ENCODE data around the gene NFATC1. TPM values are rescaled to one million over a fixed set of nuclear protein-coding genes. Genes with fewer than 3 reads are reported as not detected.

NFATC1 gene
- polyA plus RNA-seq, 2 of the 4 experiments (the other 2 are of a cell fraction) = 0.52 to 1.7 TPM

DNA sequence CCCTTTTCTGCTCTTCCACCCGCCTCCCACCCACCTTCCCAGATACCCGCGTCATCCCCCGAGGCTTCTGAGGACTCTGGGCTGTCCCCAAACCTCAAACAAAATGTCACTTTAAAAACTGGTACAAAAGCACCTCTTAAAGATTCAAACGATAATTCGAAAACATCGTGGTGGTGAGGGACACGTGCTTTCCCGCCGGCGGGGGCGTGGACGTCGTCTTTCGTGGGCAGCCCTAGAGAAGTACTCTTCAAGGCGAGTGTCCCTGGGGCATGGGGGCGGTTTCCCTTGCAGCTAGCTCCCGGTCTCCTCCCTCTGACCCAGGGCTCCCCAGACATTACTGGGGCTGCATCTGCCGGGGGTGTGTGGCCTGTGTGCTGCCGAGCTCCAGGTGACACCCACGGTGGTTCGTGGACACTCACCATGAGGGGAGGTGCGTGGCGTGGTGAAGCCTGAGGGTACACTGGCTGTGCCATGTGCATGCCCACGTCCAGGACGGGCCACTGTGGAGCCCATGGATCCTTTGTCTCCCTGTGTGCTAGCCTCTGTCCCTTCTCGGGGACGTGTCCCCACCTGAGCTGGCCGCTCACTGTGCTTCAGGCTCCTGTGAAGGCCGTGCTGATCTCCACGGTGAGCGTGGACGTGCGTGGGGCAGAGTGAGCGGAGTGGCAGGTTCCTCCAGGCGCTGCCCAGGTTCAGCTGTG is 117.8 kb downstream of the NFATC1 start:
- Histone ChIP-seq H3K27ac (no peak overlapping the region), H3K9me3 (no peaks in the 10 kb centered on the region), H3K4me2 (no peak overlapping the region), H3K4me1 (no peaks in the 10 kb centered on the region), H3K4me3 (no peak overlapping the region)
- CTCF ChIA-PET = no interaction called here
- TF ChIP-seq, protein P1, sequence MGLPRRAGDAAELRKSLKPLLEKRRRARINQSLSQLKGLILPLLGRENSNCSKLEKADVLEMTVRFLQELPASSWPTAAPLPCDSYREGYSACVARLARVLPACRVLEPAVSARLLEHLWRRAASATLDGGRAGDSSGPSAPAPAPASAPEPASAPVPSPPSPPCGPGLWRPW (IDR thresholded peaks at IDR 0.05) = no peak
- TF ChIP-seq EHF (CRISPR knock-in tag; IDR thresholded peaks at IDR 0.05) (no peak), CEBPB (IDR thresholded peaks at IDR 0.05) (no peak), ZC3H11A (IDR thresholded peaks at IDR 0.05) (no peak), HDAC2 (IDR thresholded peaks at IDR 0.05) (no peak)
- TF ChIP-seq, protein P2, sequence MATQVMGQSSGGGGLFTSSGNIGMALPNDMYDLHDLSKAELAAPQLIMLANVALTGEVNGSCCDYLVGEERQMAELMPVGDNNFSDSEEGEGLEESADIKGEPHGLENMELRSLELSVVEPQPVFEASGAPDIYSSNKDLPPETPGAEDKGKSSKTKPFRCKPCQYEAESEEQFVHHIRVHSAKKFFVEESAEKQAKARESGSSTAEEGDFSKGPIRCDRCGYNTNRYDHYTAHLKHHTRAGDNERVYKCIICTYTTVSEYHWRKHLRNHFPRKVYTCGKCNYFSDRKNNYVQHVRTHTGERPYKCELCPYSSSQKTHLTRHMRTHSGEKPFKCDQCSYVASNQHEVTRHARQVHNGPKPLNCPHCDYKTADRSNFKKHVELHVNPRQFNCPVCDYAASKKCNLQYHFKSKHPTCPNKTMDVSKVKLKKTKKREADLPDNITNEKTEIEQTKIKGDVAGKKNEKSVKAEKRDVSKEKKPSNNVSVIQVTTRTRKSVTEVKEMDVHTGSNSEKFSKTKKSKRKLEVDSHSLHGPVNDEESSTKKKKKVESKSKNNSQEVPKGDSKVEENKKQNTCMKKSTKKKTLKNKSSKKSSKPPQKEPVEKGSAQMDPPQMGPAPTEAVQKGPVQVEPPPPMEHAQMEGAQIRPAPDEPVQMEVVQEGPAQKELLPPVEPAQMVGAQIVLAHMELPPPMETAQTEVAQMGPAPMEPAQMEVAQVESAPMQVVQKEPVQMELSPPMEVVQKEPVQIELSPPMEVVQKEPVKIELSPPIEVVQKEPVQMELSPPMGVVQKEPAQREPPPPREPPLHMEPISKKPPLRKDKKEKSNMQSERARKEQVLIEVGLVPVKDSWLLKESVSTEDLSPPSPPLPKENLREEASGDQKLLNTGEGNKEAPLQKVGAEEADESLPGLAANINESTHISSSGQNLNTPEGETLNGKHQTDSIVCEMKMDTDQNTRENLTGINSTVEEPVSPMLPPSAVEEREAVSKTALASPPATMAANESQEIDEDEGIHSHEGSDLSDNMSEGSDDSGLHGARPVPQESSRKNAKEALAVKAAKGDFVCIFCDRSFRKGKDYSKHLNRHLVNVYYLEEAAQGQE (IDR thresholded peaks at IDR 0.05) = no peak
- TF ChIP-seq, protein P3, sequence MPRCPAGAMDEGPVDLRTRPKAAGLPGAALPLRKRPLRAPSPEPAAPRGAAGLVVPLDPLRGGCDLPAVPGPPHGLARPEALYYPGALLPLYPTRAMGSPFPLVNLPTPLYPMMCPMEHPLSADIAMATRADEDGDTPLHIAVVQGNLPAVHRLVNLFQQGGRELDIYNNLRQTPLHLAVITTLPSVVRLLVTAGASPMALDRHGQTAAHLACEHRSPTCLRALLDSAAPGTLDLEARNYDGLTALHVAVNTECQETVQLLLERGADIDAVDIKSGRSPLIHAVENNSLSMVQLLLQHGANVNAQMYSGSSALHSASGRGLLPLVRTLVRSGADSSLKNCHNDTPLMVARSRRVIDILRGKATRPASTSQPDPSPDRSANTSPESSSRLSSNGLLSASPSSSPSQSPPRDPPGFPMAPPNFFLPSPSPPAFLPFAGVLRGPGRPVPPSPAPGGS (IDR thresholded peaks at IDR 0.05) = no peak
- no peak for ATAC-seq
- 78% methylated on average over 22 of the region's 36 CpGs for WGBS (ENCODE audit: missing lambda C conversion rate)
- DNase-seq (ENCODE audit: low read depth in 1 of 2, low spot score in 1 of 2) = no peak
- POLR2A ChIA-PET = no interaction called here
- FAIRE-seq = no peak

DNA sequence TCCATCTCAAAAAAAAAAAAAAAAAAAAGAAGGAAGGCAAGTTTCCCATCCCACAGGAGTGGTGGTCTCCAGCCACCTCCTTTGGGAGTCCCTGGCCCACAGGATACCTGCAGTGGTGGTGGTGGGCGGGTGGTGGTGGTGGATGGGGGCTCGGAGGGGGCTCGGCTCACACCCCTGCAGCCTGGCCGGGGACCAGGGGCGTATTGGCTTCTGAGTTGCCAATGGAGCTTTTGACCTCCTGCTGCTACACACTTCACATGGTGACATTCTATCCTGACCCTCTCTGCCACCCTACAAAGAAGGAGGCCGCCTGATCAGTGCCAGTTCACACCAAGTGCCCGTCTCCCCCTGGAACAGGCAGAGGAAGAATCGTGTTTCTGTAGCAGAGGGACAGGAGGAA is 119.6 kb downstream of the NFATC1 start:
- DNase-seq (ENCODE audit: low read depth in 1 of 2, low spot score in 1 of 2) (no peak), FAIRE-seq (no peak), ATAC-seq (no peak)
- ChIA-PET POLR2A (no interaction called here), CTCF (no interaction called here)
- no peaks in the 10 kb centered on the region for H3K9me3 ChIP-seq
- no peaks in the 10 kb centered on the region for H3K4me1 ChIP-seq
- no peak overlapping the region for H3K4me2 ChIP-seq
- WGBS (ENCODE audit: missing lambda C conversion rate) = 40% methylated on average over 4 of the region's 8 CpGs
- TF ChIP-seq, protein P4, sequence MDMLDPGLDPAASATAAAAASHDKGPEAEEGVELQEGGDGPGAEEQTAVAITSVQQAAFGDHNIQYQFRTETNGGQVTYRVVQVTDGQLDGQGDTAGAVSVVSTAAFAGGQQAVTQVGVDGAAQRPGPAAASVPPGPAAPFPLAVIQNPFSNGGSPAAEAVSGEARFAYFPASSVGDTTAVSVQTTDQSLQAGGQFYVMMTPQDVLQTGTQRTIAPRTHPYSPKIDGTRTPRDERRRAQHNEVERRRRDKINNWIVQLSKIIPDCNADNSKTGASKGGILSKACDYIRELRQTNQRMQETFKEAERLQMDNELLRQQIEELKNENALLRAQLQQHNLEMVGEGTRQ (IDR thresholded peaks at IDR 0.05) = no peak
- no peak overlapping the region for H3K27ac ChIP-seq
- no peak overlapping the region for H3K4me3 ChIP-seq

DNA sequence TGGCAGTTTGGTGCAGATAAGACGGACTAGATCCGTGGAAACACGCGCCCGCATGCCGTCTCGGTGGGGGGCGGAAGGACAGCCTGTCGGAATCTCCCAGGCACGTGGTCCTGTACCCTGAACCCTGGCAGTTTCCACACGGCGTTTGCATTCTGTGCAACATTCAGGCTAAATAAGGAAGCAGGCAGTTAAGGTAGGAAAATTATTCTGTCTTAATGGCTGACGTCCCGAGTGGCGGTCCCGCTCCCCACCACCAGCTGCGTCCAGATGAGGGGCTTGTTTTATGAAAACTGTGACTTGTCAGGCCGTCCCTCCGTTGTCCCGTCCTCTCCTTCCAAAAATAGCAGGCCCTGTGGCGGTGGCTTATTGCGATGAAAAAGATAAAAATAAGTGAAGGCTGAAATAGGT is 120.2 kb downstream of the NFATC1 start:
- Histone ChIP-seq H3K9me3 (no peaks in the 10 kb centered on the region), H3K4me1 (no peaks in the 10 kb centered on the region), H3K4me2 (no peak overlapping the region), H3K4me3 (no peak overlapping the region), H3K27ac (no peak overlapping the region)
- FAIRE-seq (no peak), ATAC-seq (no peak), DNase-seq (ENCODE audit: low read depth in 1 of 2, low spot score in 1 of 2) (no peak)
- CTCF ChIA-PET = interaction anchor here (1.1 to 1.2 kb wide), 2 partner anchors 12 to 118 kb away, joined by 3 read pairs; no protein-coding TSS in a partner anchor
- no peak for TF ChIP-seq HEYL (CRISPR knock-in tag; IDR thresholded peaks at IDR 0.05)
- no peak for TF ChIP-seq POLR2AphosphoS2 (conservative IDR thresholded peaks at IDR 0.05; ENCODE audit: low read length)
- no peak for TF ChIP-seq CHD4 (IDR thresholded peaks at IDR 0.05; ENCODE audit: borderline replicate concordance)
- no peak for TF ChIP-seq CBX2 (IDR thresholded peaks at IDR 0.05; ENCODE audit: borderline replicate concordance, low read depth)
- TF ChIP-seq RAD21 (conservative IDR thresholded peaks at IDR 0.05 in 1 of 2, IDR thresholded peaks at IDR 0.05 in 1 of 2) = no peak
- TF ChIP-seq POLR2A (IDR thresholded peaks at IDR 0.05; ENCODE audit: low read length) = no peak
- no peak for TF ChIP-seq JUN (IDR thresholded peaks at IDR 0.05)
- no peak for TF ChIP-seq BHLHE40 (IDR thresholded peaks at IDR 0.05; ENCODE audit: low read depth, low read length)
- no peak for TF ChIP-seq ESRRA (IDR thresholded peaks at IDR 0.05; ENCODE audit: borderline replicate concordance, low read length)
- no peak for TF ChIP-seq MAFK (IDR thresholded peaks at IDR 0.05; ENCODE audit: partially characterized antibody)
- no peak for TF ChIP-seq NFE2L2 (conservative IDR thresholded peaks at IDR 0.05; ENCODE audit: low read length)
- no peak for TF ChIP-seq NPAS2 (CRISPR knock-in tag; IDR thresholded peaks at IDR 0.05; ENCODE audit: borderline replicate concordance)
- TF ChIP-seq TP53 (CRISPR knock-in tag; IDR thresholded peaks at IDR 0.05) = no peak
- 69% methylated on average over 22 of the region's 22 CpGs for WGBS (ENCODE audit: missing lambda C conversion rate)
- POLR2A ChIA-PET = no interaction called here
